GM12878 (cell line): ENCODE results near the gene TCERG1L. TPM values are rescaled to one million over a fixed set of nuclear protein-coding genes. Genes with fewer than 3 reads are reported as not detected.

Experiments
- ATAC-seq: fragments of 200-7000 bp; cut with Tn5 transposase; 3 replicates; pipeline ENCODE4 v1.9.1; 2020; ENCODE audit warnings: mild to moderate bottlenecking, moderate library complexity
- BruUV-seq: library from RNA; stranded (reverse); fragments of 400-500 nt; replicated peaks from 2 replicates; lab custom pipeline; 2021; lab: Mats Ljungman, UMichigan
- CTCF ChIA-PET: fragments of 300-600 bp; sonication (Branson Sonifier 250); formaldehyde crosslinking; extraction: SDS; loops from one replicate; lab custom pipeline; 2021; ENCODE audit warnings: inconsistent platforms; lab: Yijun Ruan, JAX
- POLR2A ChIA-PET: fragments of 350-600 bp; formaldehyde crosslinking; extraction: SDS; loops from one replicate; lab custom pipeline; 2021; ENCODE audit warnings: inconsistent platforms; lab: Charles Lee
- RAD21 ChIA-PET: fragments of 300-600 bp; sonication (Branson Sonifier 250); formaldehyde crosslinking; loops from one replicate; lab custom pipeline; 2023; ENCODE audit warnings: antibody characterized with exemption; ENCODE audit not compliant: unreplicated experiment; lab: Charles Lee
- SMC1A ChIA-PET: fragments of 300-600 bp; sonication (Branson Sonifier 250); formaldehyde crosslinking; loops from one replicate; lab custom pipeline; 2023; ENCODE audit not compliant: unreplicated experiment, uncharacterized antibody; lab: Charles Lee
- DNase-seq: peaks from one replicate; pipeline ENCODE4 v3.0.0-alpha.2; 2011; ENCODE audit warnings: low read depth, low spot score
- FAIRE-seq: peaks from 3 replicates; lab custom pipeline; 2011; peaks lifted over from hg19 to GRCh38; lab: Jason Lieb, UNC
- H2AFZ ChIP-seq: 2 replicates; pipeline ENCODE4 v1.6.0; 2011; ENCODE audit warnings: low read depth, low read length, control low read depth; ENCODE audit not compliant: control insufficient read depth
- H3K27ac ChIP-seq: 2 replicates; pipeline ENCODE4 v1.5.1; 2011; ENCODE audit warnings: control low read depth; ENCODE audit not compliant: control insufficient read depth, insufficient read depth
- H3K27me3 ChIP-seq, 2 experiments: replicated peaks in 1 of 2; 2 replicates each; pipeline versions ENCODE4 v1.6.0 to v1.6.1; 2011; ENCODE audit warnings: low read length in 1 of 2; ENCODE audit not compliant: control insufficient read depth in 2 of 2, insufficient read depth in 2 of 2
- H3K36me3 ChIP-seq, 2 experiments: 2 replicates each; pipeline ENCODE4 v1.5.1; 2011; ENCODE audit warnings: low read length in 1 of 2; ENCODE audit not compliant: control insufficient read depth in 2 of 2, insufficient read depth in 2 of 2
- H3K4me1 ChIP-seq: 2 replicates; pipeline ENCODE4 v1.6.1; 2011; ENCODE audit warnings: mild to moderate bottlenecking, low read length, moderate library complexity, mixed read lengths; ENCODE audit not compliant: control insufficient read depth, insufficient read depth
- H3K4me2 ChIP-seq: 2 replicates; pipeline ENCODE4 v1.6.0; 2011; ENCODE audit warnings: control low read depth; ENCODE audit not compliant: control insufficient read depth, insufficient read depth
- H3K4me3 ChIP-seq: fragments of 200-600 bp; sonication (generic); 2 replicates; pipeline ENCODE4 v1.5.1; 2016
- H3K79me2 ChIP-seq: 2 replicates; pipeline ENCODE4 v1.6.0; 2011; ENCODE audit warnings: low read length; ENCODE audit not compliant: control insufficient read depth, insufficient read depth
- H3K9ac ChIP-seq: 2 replicates; pipeline ENCODE4 v1.8.0; 2011; ENCODE audit warnings: low read length, control low read depth, mixed read lengths; ENCODE audit not compliant: control insufficient read depth, insufficient read depth
- H3K9me3 ChIP-seq: replicated peaks from 3 replicates; pipeline ENCODE4 v1.5.1; 2011; ENCODE audit warnings: mild to moderate bottlenecking, low read length; ENCODE audit not compliant: control insufficient read depth, insufficient read depth
- H4K20me1 ChIP-seq: 2 replicates; pipeline ENCODE4 v1.6.0; 2011; ENCODE audit not compliant: control insufficient read depth, insufficient read depth
- CHD4 ChIP-seq: fragments of 200-600 bp; sonication (generic); IDR thresholded peaks from 2 replicates; pipeline ENCODE4 v1.6.1; 2016; ENCODE audit warnings: mild to moderate bottlenecking
- DPF2 ChIP-seq: fragments of 450-650 bp; IDR thresholded peaks from 2 replicates; pipeline ENCODE4 v1.6.1; 2017; ENCODE audit warnings: mild to moderate bottlenecking
- EGR1 ChIP-seq, 2 experiments: IDR thresholded peaks; 1 replicate in 1 of 2; 2 replicates in 1 of 2; pipeline ENCODE4 v1.6.1; 2011 to 2012; ENCODE audit warnings: low read depth in 2 of 2, low read length in 2 of 2, borderline replicate concordance in 1 of 2, mild to moderate bottlenecking in 1 of 2, moderate library complexity in 1 of 2
- HDAC6 ChIP-seq: fragments of 200-600 bp; sonication (generic); IDR thresholded peaks from one replicate; pipeline ENCODE4 v1.8.0; 2017; ENCODE audit warnings: antibody characterized with exemption; ENCODE audit not compliant: unreplicated experiment
- KLF5 ChIP-seq: fragments of 450-650 bp; IDR thresholded peaks from 2 replicates; pipeline ENCODE4 v1.6.1; 2014; ENCODE audit warnings: mild to moderate bottlenecking; ENCODE audit not compliant: partially characterized antibody
- NFYA ChIP-seq: IDR thresholded peaks from 2 replicates; pipeline ENCODE4 v1.6.1; 2011; ENCODE audit warnings: low read depth, mild to moderate bottlenecking, low read length, improper control_type of control experiment, borderline replicate concordance
- ZNF217 ChIP-seq: fragments of 450-650 bp; IDR thresholded peaks from 2 replicates; pipeline ENCODE4 v1.6.1; 2017; ENCODE audit warnings: antibody characterized with exemption, mild to moderate bottlenecking
- ZNF24 ChIP-seq: fragments of 450-650 bp; IDR thresholded peaks from 2 replicates; pipeline ENCODE4 v1.6.1; 2017; ENCODE audit warnings: antibody characterized with exemption, mild to moderate bottlenecking
- ZZZ3 ChIP-seq: IDR thresholded peaks from 2 replicates; pipeline ENCODE4 v1.6.1; 2011; ENCODE audit warnings: low read depth; ENCODE audit not compliant: control insufficient read depth, insufficient read length
- WGBS: methylation state at CpG from one replicate; pipeline ENCODE4 v1.1.6; 2016; ENCODE audit warnings: low lambda C conversion rate; ENCODE audit not compliant: insufficient replicate concordance, insufficient coverage; ENCODE audit errors: missing lambda C conversion rate; 5-methylcytosine and 5-hydroxymethylcytosine counted together
- in situ Hi-C: fragments of 300-500 bp; cut with MboI; formaldehyde crosslinking; loops from 9 replicates; pipeline ENCODE4 v1.14.3; 2018; ENCODE audit warnings: mixed read lengths
- intact Hi-C: fragments of 100-400 bp; cut with micrococcal nuclease; formaldehyde crosslinking; loops from one replicate; pipeline ENCODE4 v1.14.2; 2022; ENCODE audit not compliant: unreplicated experiment
- polyA plus RNA-seq, 11 experiments: library from polyadenylated mRNA; depleted of rRNA in 4 of 11; unstranded in 6 of 11; stranded (reverse) in 5 of 11; fragments of >200 nt; fragmentation: Nextera tagmentation in 4 of 11; fragmentation: Illumina TruSeq in 1 of 11; extraction: Ambion mirVana in 4 of 11; extraction: Trizol in 1 of 11; gene quantifications; 1 replicate in 1 of 11; 2 replicates in 10 of 11; pipeline versions ENCODE4 v1.2.1 to v1.2.3, GENCODE V29; 2011 to 2016; ENCODE audit warnings: inconsistent platforms in 2 of 11, missing spikeins in 2 of 11, low read depth in 1 of 11
- total RNA-seq, 4 experiments: library from RNA; depleted of rRNA in 3 of 4; stranded (reverse); fragments of >200 nt in 3 of 4; fragmentation: Illumina TruSeq in 1 of 4; extraction: Trizol in 1 of 4; gene quantifications; 2 replicates each; pipeline versions ENCODE4 v1.2.1 to v1.2.3, GENCODE V29; 2013 to 2021
- TF ChIP-seq, protein P1 (sequence below): fragments of 450-650 bp; IDR thresholded peaks from 2 replicates; pipeline ENCODE4 v1.6.1; 2017; ENCODE audit warnings: low read depth, mild to moderate bottlenecking, moderate library complexity

The TCERG1L gene
- total and polyA plus RNA-seq, 10 of the 15 experiments (the other 5 are each of a cell fraction or from before 2014, with no cell fraction given): not detected

DNA sequence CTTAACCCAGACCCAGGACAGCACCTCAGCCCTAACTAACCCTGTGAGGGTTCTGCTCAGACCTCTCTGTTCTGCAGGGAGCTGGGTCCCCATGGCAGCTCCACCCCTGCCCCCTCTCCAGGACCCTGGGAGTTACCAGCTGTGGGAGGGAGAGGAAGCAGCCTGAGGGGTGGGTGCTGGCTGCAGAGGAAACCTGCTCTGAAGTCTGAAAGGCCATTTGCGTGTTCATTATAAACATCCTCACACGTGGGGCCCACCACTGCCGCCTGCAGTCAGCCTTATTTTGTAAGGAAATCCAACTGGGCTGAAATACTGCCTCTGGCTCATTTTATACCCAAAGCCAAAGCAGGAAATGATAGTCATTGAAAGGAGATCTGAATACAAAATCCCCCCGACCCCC is 195.7 kb downstream of the TCERG1L start:
- Histone ChIP-seq H3K27ac (no peak overlapping the region), H3K4me3 (no peak overlapping the region), H3K36me3 (no peaks in the 10 kb centered on the region), H3K9ac (no peak overlapping the region), H3K9me3 (no peaks in the 10 kb centered on the region; the same call in 2 of the 3 replicates), H3K79me2 (no peaks in the 10 kb centered on the region), H2AFZ (no peak overlapping the region)
- ATAC-seq (no peak), FAIRE-seq (no peak), DNase-seq (no peak)
- intact Hi-C loops: no loop called here
- RAD21 ChIA-PET: no interaction called here
- WGBS: 16% methylated on average over 4 of the region's 4 CpGs
- TF ChIP-seq HDAC6 (no peak), KLF5 (no peak), DPF2 (no peak)
- TF ChIP-seq, all 136 proteins: peak for 0
- POLR2A ChIA-PET: no interaction called here
- no TSS peak for BruUV-seq
- in situ Hi-C loops: no loop called here
- H4K20me1 ChIP-seq: no peaks in the 10 kb centered on the region
- no peak overlapping the region for H3K4me2 ChIP-seq
- no peaks in the 10 kb centered on the region for H3K4me1 ChIP-seq
- no peaks in the 10 kb centered on the region for H3K27me3 ChIP-seq
- CTCF ChIA-PET: no interaction called here
- SMC1A ChIA-PET: no interaction called here

DNA sequence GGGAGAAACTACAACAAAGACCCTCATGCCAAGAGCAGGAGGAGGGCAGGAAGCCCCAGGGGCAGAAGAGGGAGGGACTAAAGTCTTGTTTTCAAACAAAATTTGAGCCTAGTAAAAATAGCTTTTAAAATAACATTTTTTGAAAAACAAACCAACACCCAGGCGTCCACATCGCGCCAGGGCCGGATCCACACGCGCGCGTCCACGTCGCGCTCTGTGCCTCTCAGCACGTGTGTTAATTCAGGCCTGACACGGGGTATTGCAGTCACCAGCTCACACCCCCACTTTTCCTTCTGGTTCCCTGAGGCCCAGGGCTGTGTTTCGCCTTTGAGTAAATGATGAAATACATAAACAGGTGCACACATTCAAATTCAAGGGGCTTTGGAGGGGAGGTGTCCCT is 196.2 kb downstream of the TCERG1L start:
- Histone ChIP-seq H3K4me1 (no peaks in the 10 kb centered on the region), H3K9me3 (no peaks in the 10 kb centered on the region; the same call in 2 of the 3 replicates), H3K4me3 (no peak overlapping the region), H3K27me3 (no peaks in the 10 kb centered on the region), H2AFZ (no peak overlapping the region), H3K36me3 (no peaks in the 10 kb centered on the region), H3K27ac (no peak overlapping the region), H4K20me1 (no peaks in the 10 kb centered on the region), H3K79me2 (no peaks in the 10 kb centered on the region), H3K4me2 (no peak overlapping the region), H3K9ac (no peak overlapping the region)
- CTCF ChIA-PET: no interaction called here
- 63% methylated on average over 14 of the region's 14 CpGs for WGBS
- no peak for FAIRE-seq
- TF ChIP-seq ZNF24 (no peak), EGR1 (IDR thresholded peaks at IDR 0.05; ENCODE audit: borderline replicate concordance in 1 of 2, low read depth in 2 of 2, low read length in 2 of 2) (no peak), CHD4 (no peak), ZZZ3 (no peak), KLF5 (no peak), ZNF217 (no peak), NFYA (no peak)
- TF ChIP-seq, protein P1, sequence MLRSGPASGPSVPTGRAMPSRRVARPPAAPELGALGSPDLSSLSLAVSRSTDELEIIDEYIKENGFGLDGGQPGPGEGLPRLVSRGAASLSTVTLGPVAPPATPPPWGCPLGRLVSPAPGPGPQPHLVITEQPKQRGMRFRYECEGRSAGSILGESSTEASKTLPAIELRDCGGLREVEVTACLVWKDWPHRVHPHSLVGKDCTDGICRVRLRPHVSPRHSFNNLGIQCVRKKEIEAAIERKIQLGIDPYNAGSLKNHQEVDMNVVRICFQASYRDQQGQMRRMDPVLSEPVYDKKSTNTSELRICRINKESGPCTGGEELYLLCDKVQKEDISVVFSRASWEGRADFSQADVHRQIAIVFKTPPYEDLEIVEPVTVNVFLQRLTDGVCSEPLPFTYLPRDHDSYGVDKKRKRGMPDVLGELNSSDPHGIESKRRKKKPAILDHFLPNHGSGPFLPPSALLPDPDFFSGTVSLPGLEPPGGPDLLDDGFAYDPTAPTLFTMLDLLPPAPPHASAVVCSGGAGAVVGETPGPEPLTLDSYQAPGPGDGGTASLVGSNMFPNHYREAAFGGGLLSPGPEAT: no peak
- no peak for ATAC-seq
- no peak for DNase-seq
- SMC1A ChIA-PET: no interaction called here
- RAD21 ChIA-PET: no interaction called here
- intact Hi-C loops (no loop called here), in situ Hi-C loops (no loop called here)
- BruUV-seq: no TSS peak
- POLR2A ChIA-PET: no interaction called here
